Hepatocyte (in vitro differentiated cells): ENCODE results near the gene ATP5F1D.

ENCODE experiments used
- EZH2 ChIP-seq: fragments of 200-600 bp; sonication (generic); IDR thresholded peaks from 2 replicates; pipeline ENCODE4 v1.6.1; 2016; ENCODE audit warnings: antibody characterized with exemption, mild to moderate bottlenecking, borderline replicate concordance
- EZH2phosphoT487 ChIP-seq: fragments of 200-600 bp; sonication (generic); IDR thresholded peaks from one replicate; pipeline ENCODE4 v1.6.1; 2018; ENCODE audit warnings: antibody characterized with exemption, mild to moderate bottlenecking, low read depth, moderate library complexity; ENCODE audit not compliant: unreplicated experiment, severe bottlenecking
- TF ChIP-seq, protein P1 (sequence below): fragments of 200-600 bp; sonication (generic); IDR thresholded peaks from 2 replicates; pipeline ENCODE4 v1.5.1; 2016; ENCODE audit warnings: antibody characterized with exemption, mild to moderate bottlenecking; ENCODE audit not compliant: poor library complexity

DNA sequence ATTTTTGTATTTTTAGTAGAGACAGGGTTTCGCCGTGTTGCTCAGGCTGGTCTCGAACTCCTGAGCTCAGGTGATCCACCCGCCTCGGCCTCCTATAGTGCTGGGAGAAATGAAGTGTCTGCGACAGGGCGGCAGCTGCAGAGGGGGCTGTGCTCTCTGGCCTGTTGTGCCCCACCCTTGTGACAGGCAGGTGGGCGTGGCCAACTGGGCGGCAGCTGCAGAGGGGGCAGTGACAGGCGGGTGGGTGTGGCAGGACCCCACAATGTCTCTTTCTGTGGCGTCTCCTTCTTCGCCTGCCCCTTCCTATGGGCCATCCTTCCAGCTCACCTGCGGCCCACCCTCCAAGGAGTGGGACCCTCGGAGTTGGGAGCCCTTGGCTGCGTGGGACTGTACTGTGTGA, 24.2 kb upstream of the ATP5F1D start:
- TF ChIP-seq, protein P1, sequence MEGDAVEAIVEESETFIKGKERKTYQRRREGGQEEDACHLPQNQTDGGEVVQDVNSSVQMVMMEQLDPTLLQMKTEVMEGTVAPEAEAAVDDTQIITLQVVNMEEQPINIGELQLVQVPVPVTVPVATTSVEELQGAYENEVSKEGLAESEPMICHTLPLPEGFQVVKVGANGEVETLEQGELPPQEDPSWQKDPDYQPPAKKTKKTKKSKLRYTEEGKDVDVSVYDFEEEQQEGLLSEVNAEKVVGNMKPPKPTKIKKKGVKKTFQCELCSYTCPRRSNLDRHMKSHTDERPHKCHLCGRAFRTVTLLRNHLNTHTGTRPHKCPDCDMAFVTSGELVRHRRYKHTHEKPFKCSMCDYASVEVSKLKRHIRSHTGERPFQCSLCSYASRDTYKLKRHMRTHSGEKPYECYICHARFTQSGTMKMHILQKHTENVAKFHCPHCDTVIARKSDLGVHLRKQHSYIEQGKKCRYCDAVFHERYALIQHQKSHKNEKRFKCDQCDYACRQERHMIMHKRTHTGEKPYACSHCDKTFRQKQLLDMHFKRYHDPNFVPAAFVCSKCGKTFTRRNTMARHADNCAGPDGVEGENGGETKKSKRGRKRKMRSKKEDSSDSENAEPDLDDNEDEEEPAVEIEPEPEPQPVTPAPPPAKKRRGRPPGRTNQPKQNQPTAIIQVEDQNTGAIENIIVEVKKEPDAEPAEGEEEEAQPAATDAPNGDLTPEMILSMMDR: no peak
- TF ChIP-seq EZH2 (no peak), EZH2phosphoT487 (no peak)
